K562 (cell line): ENCODE data around the gene SCART1. TPM values are rescaled to one million over a fixed set of nuclear protein-coding genes. Genes with fewer than 3 reads are reported as not detected.

Source experiments
- ATAC-seq: fragments of 200-7000 bp; cut with Tn5 transposase; 3 replicates; pipeline ENCODE4 v1.9.1; 2020; ENCODE audit warnings: moderate library complexity
- BruUV-seq: library from RNA; stranded (reverse); fragments of 400-500 nt; replicated peaks from 2 replicates; lab custom pipeline; 2021; lab: Mats Ljungman, UMichigan
- CTCF ChIA-PET: fragments of 300-600 bp; formaldehyde crosslinking; extraction: SDS; loops from one replicate; lab custom pipeline; 2021; ENCODE audit warnings: low intra/inter-chr PET ratio; lab: Yijun Ruan, JAX
- POLR2A ChIA-PET: fragments of 300-600, 350-650 bp; sonication (Branson Sonifier 250); formaldehyde crosslinking; extraction: SDS; loops from one replicate; lab custom pipeline; 2021; ENCODE audit warnings: antibody characterized with exemption, inconsistent platforms; lab: Yijun Ruan, JAX
- DNase-seq, 4 experiments: peaks; one replicate each; pipeline versions ENCODE4 v3.0.0 to v3.0.0-alpha.2; 2011 to 2018; ENCODE audit warnings: low spot score in 3 of 4, mixed read lengths in 3 of 4; ENCODE audit errors: extremely low read depth in 1 of 4
- FAIRE-seq: peaks from 2 replicates; lab custom pipeline; 2011; peaks lifted over from hg19 to GRCh38; lab: Jason Lieb, UNC
- H2AFZ ChIP-seq: 2 replicates; pipeline ENCODE4 v1.6.0; 2011; ENCODE audit warnings: low read depth, low read length, control low read depth, inconsistent platforms
- H3K27ac ChIP-seq: fragments of 200-600 bp; 3 replicates; pipeline ENCODE4 v1.8.0; 2011; ENCODE audit warnings: low read depth, mild to moderate bottlenecking, control low read depth, inconsistent platforms, low read length, moderate library complexity, mixed read lengths; ENCODE audit errors: extremely low read depth
- H3K27me3 ChIP-seq, 2 experiments: fragments of 300-600 bp in 1 of 2; 2 replicates in 1 of 2; 3 replicates in 1 of 2; pipeline versions ENCODE4 v1.6.0 to v1.8.0; 2011; ENCODE audit warnings: inconsistent platforms in 2 of 2, low read length in 2 of 2, mild to moderate bottlenecking in 1 of 2, mixed read lengths in 1 of 2, moderate library complexity in 1 of 2; ENCODE audit not compliant: control insufficient read depth in 2 of 2, insufficient read depth in 2 of 2
- H3K36me3 ChIP-seq: fragments of 300-600 bp; 3 replicates; pipeline ENCODE4 v1.8.0; 2011; ENCODE audit warnings: mild to moderate bottlenecking, low read length, inconsistent platforms; ENCODE audit not compliant: control insufficient read depth, insufficient read depth
- H3K4me1 ChIP-seq, 2 experiments: fragments of 200-600 bp in 1 of 2; replicated peaks in 1 of 2; 2 replicates in 1 of 2; 3 replicates in 1 of 2; pipeline versions ENCODE4 v1.5.1 to v1.8.0; 2011; ENCODE audit warnings: inconsistent platforms in 2 of 2, low read length in 2 of 2, mild to moderate bottlenecking in 1 of 2, mixed read lengths in 1 of 2, moderate library complexity in 1 of 2; ENCODE audit not compliant: control insufficient read depth in 2 of 2, insufficient read depth in 2 of 2
- H3K4me2 ChIP-seq: 2 replicates; pipeline ENCODE4 v1.6.1; 2011; ENCODE audit warnings: low read length, control low read depth, inconsistent platforms, mixed read lengths; ENCODE audit not compliant: insufficient read depth
- H3K4me3 ChIP-seq: fragments of 200-600 bp; sonication (generic), shearing (Covaris generic); 2 replicates; pipeline ENCODE4 v1.5.1; 2016; ENCODE audit warnings: control low read depth, inconsistent platforms
- H3K79me2 ChIP-seq: fragments of 200-600 bp; 3 replicates; pipeline ENCODE4 v1.8.0; 2011; ENCODE audit warnings: low read length, inconsistent platforms; ENCODE audit not compliant: control insufficient read depth, insufficient read depth
- H3K9ac ChIP-seq, 2 experiments: 2 replicates each; pipeline versions ENCODE4 v1.6.0 to v1.6.1; 2011; ENCODE audit warnings: low read depth in 2 of 2, low read length in 2 of 2, control low read depth in 1 of 2, inconsistent platforms in 1 of 2, mild to moderate bottlenecking in 1 of 2, mixed read lengths in 1 of 2; ENCODE audit not compliant: insufficient read depth in 1 of 2
- H3K9me1 ChIP-seq: one replicate; pipeline ENCODE4 v1.6.0; 2011; ENCODE audit warnings: inconsistent platforms, mild to moderate bottlenecking, low read length, moderate library complexity; ENCODE audit not compliant: control insufficient read depth, insufficient read depth
- H3K9me3 ChIP-seq: replicated peaks from 2 replicates; pipeline ENCODE4 v1.5.1; 2011; ENCODE audit warnings: low read depth, low read length, inconsistent platforms; ENCODE audit not compliant: control insufficient read depth, insufficient read depth
- H4K20me1 ChIP-seq: replicated peaks from 2 replicates; pipeline ENCODE4 v1.6.1; 2011; ENCODE audit warnings: low read length, inconsistent platforms, mixed read lengths; ENCODE audit not compliant: control insufficient read depth, insufficient read depth
- CTCF ChIP-seq, 3 experiments: IDR thresholded peaks in 2 of 3; conservative IDR thresholded peaks in 1 of 3; 2 replicates each; pipeline ENCODE4 v1.5.1; 2011 to 2012; ENCODE audit warnings: low read length in 3 of 3, mild to moderate bottlenecking in 3 of 3, control low read depth in 2 of 3, improper control_type of control experiment in 1 of 3, inconsistent platforms in 1 of 3, low read depth in 1 of 3, mixed read lengths in 1 of 3, moderate library complexity in 1 of 3; ENCODE audit not compliant: insufficient read depth in 2 of 3
- WGBS: fragments of 100-300 bp; shearing (Covaris generic); methylation state at CpG from one replicate; pipeline ENCODE4 v1.1.6; 2016; ENCODE audit warnings: low coverage, mixed read lengths; ENCODE audit not compliant: insufficient coverage; ENCODE audit errors: missing lambda C conversion rate; 5-methylcytosine and 5-hydroxymethylcytosine counted together
- in situ Hi-C: fragments of 300-500 bp; cut with MboI; formaldehyde crosslinking; loops from 4 replicates; pipeline ENCODE4 v1.15.0; 2018; ENCODE audit warnings: inconsistent platforms, mixed read lengths
- intact Hi-C: fragments of 100-400 bp; cut with micrococcal nuclease; formaldehyde crosslinking; loops from 2 replicates; pipeline ENCODE4 v1.14.2; 2022
- polyA plus RNA-seq, 8 experiments: library from polyadenylated mRNA; depleted of rRNA in 4 of 8; stranded (reverse) in 5 of 8; unstranded in 3 of 8; fragments of >200 nt; fragmentation: Nextera tagmentation in 2 of 8; fragmentation: Illumina TruSeq in 1 of 8; extraction: Ambion mirVana in 2 of 8; extraction: Trizol in 1 of 8; gene quantifications; 2 replicates each; pipeline versions ENCODE4 v1.2.1 to v1.2.3, GENCODE V29; 2011 to 2014; ENCODE audit warnings: inconsistent platforms in 1 of 8, missing spikeins in 1 of 8
- total RNA-seq, 7 experiments: library from RNA; depleted of rRNA in 6 of 7; stranded (reverse); fragments of >200 nt in 6 of 7; fragmentation: Illumina TruSeq in 2 of 7; extraction: Trizol in 2 of 7; gene quantifications; 2 replicates each; pipeline versions ENCODE4 v1.2.1 to v1.2.3, GENCODE V29; 2011 to 2021; ENCODE audit warnings: low replicate concordance in 1 of 7
- TF ChIP-seq, protein P1 (sequence below): fragments of 250-450 bp; sonication (Bioruptor Pico); IDR thresholded peaks from 2 replicates; pipeline ENCODE4 v1.4.0; 2020; ENCODE audit warnings: mild to moderate bottlenecking, moderate library complexity

Gene SCART1
- total and polyA plus RNA-seq, 9 of the 15 experiments (the other 6 are each of a cell fraction or from before 2014, with no cell fraction given): 0.18 to 6.5 (median 4.5) TPM

- FAIRE-seq: no peak
- peak; percentile 86 for ATAC-seq
- H3K4me2 ChIP-seq: no peak overlapping the region
- no peak overlapping the region for H3K9ac ChIP-seq
- ChIA-PET POLR2A (interaction anchor here (0.6 to 1.6 kb wide), 2 partner anchors 10 to 54 kb away, joined by 3 to 6 read pairs; no protein-coding TSS in a partner anchor), CTCF (no interaction called here)
- H3K36me3 ChIP-seq: no peaks in the 10 kb centered on the region
- H2AFZ ChIP-seq: no peak overlapping the region
- peaks cover 16 to 38% of the 10 kb centered on the region in 2 experiments for H3K27me3 ChIP-seq
- H3K27ac ChIP-seq: no peak overlapping the region
- no peak overlapping the region for H3K4me3 ChIP-seq
- intact Hi-C loops (no loop called here), in situ Hi-C loops (no loop called here)
- H3K79me2 ChIP-seq: no peaks in the 10 kb centered on the region
- DNase-seq: peak; percentile 14 to 45 (median 17)
- no peaks in the 10 kb centered on the region for H3K4me1 ChIP-seq
- 2% methylated on average over 9 of the region's 9 CpGs for WGBS
- peaks cover 3% of the 10 kb centered on the region for H3K9me1 ChIP-seq
- no TSS peak for BruUV-seq
- H3K9me3 ChIP-seq: no peaks in the 10 kb centered on the region
- peak; percentile 30 to 43 (median 38); a peak in 5 of 6 replicates for TF ChIP-seq CTCF (IDR thresholded peaks at IDR 0.05 in 2 of 3, conservative IDR thresholded peaks at IDR 0.05 in 1 of 3; ENCODE audit: insufficient read depth in 2 of 3, low read depth in 1 of 3, low read length in 3 of 3)
- TF ChIP-seq, protein P1, sequence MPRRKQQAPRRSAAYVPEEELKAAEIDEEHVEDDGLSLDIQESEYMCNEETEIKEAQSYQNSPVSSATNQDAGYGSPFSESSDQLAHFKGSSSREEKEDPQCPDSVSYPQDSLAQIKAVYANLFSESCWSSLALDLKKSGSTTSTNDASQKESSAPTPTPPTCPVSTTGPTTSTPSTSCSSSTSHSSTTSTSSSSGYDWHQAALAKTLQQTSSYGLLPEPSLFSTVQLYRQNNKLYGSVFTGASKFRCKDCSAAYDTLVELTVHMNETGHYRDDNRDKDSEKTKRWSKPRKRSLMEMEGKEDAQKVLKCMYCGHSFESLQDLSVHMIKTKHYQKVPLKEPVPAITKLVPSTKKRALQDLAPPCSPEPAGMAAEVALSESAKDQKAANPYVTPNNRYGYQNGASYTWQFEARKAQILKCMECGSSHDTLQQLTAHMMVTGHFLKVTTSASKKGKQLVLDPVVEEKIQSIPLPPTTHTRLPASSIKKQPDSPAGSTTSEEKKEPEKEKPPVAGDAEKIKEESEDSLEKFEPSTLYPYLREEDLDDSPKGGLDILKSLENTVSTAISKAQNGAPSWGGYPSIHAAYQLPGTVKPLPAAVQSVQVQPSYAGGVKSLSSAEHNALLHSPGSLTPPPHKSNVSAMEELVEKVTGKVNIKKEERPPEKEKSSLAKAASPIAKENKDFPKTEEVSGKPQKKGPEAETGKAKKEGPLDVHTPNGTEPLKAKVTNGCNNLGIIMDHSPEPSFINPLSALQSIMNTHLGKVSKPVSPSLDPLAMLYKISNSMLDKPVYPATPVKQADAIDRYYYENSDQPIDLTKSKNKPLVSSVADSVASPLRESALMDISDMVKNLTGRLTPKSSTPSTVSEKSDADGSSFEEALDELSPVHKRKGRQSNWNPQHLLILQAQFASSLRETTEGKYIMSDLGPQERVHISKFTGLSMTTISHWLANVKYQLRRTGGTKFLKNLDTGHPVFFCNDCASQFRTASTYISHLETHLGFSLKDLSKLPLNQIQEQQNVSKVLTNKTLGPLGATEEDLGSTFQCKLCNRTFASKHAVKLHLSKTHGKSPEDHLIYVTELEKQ (CRISPR knock-in tag): no peak
- H4K20me1 ChIP-seq: peaks cover 13% of the 10 kb centered on the region
These were observed 22.9 kb downstream of the SCART1 start for GRCh38 chr10:133476641-133476990.
